Loucy (cell line): Measurements from ENCODE around the gene RADX.

ENCODE experiments used
- EZH2phosphoT487 ChIP-seq: fragments of 200-600 bp; IDR thresholded peaks from 2 replicates; pipeline ENCODE4 v1.6.1; 2018; ENCODE audit warnings: antibody characterized with exemption, mild to moderate bottlenecking, moderate library complexity, borderline replicate concordance
- TF ChIP-seq, protein P1 (sequence below): fragments of 200-600 bp; sonication (generic); conservative IDR thresholded peaks from 2 replicates; pipeline ENCODE4 v1.5.1; 2014; ENCODE audit warnings: mild to moderate bottlenecking, antibody characterized with exemption, low read length

DNA sequence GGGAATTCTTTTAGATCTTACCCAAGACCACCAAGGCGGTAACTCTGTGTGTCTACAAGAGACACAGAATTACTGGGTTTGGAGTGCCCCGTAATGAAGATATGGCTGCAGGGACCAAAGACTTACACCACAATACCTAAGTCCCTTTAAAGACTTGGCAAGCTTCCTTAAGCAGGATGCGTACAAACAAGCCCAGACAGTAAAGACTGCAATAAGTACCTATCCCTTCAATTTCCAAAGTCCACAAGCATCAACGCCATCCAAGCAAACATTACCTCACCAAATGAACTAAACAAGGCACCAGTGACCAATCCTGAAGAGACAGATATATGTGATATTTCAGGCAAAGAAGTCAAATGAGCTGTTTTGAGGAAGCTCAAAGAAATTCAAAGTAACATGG is 72.4 kb downstream of the RADX start:
- TF ChIP-seq, protein P1, sequence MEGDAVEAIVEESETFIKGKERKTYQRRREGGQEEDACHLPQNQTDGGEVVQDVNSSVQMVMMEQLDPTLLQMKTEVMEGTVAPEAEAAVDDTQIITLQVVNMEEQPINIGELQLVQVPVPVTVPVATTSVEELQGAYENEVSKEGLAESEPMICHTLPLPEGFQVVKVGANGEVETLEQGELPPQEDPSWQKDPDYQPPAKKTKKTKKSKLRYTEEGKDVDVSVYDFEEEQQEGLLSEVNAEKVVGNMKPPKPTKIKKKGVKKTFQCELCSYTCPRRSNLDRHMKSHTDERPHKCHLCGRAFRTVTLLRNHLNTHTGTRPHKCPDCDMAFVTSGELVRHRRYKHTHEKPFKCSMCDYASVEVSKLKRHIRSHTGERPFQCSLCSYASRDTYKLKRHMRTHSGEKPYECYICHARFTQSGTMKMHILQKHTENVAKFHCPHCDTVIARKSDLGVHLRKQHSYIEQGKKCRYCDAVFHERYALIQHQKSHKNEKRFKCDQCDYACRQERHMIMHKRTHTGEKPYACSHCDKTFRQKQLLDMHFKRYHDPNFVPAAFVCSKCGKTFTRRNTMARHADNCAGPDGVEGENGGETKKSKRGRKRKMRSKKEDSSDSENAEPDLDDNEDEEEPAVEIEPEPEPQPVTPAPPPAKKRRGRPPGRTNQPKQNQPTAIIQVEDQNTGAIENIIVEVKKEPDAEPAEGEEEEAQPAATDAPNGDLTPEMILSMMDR: no peak
- no peak for TF ChIP-seq EZH2phosphoT487
